Measurements from ENCODE around the gene KCND3. TPM values are rescaled to one million over a fixed set of nuclear protein-coding genes. Genes with fewer than 3 reads are reported as not detected.

The KCND3 gene
- total RNA-seq, 4 donors from 2014 or later, result 4.8 to 11.1 (median 5.7) TPM

- TF ChIP-seq CTCF (IDR thresholded peaks at IDR 0.05; ENCODE audit: low read depth), result no peak
Observed at GRCh38 chr1:111921948-111922347, 67.5 kb downstream of the KCND3 start.

GRCh38 chr1:111920221-111921024 is 69.0 kb downstream of the KCND3 start:
- no peak for TF ChIP-seq CTCF (IDR thresholded peaks at IDR 0.05; ENCODE audit: low read depth)

- TF ChIP-seq CTCF (IDR thresholded peaks at IDR 0.05; ENCODE audit: low read depth), result no peak
Observed at GRCh38 chr1:111911776-111912515, 77.5 kb downstream of the KCND3 start.

- TF ChIP-seq CTCF (IDR thresholded peaks at IDR 0.05; ENCODE audit: low read depth), result no peak
Observed at GRCh38 chr1:111911061-111911460, 78.4 kb downstream of the KCND3 start.

GRCh38 chr1:111909030-111909429 is 80.4 kb downstream of the KCND3 start:
- no peak for TF ChIP-seq CTCF (IDR thresholded peaks at IDR 0.05; ENCODE audit: low read depth)

GRCh38 chr1:111908011-111908621 is 81.4 kb downstream of the KCND3 start:
- no peak for TF ChIP-seq CTCF (IDR thresholded peaks at IDR 0.05; ENCODE audit: low read depth)

GRCh38 chr1:111907321-111907720 is 82.1 kb downstream of the KCND3 start:
- TF ChIP-seq CTCF (IDR thresholded peaks at IDR 0.05; ENCODE audit: low read depth), result no peak
